ENCODE data around the gene FAS.

GRCh38 chr10:89030791-89031190 lies 40.2 kb downstream of the FAS start:
- TF ChIP-seq POLR2A (IDR thresholded peaks at IDR 0.05): no peak
- TF ChIP-seq, protein P1, sequence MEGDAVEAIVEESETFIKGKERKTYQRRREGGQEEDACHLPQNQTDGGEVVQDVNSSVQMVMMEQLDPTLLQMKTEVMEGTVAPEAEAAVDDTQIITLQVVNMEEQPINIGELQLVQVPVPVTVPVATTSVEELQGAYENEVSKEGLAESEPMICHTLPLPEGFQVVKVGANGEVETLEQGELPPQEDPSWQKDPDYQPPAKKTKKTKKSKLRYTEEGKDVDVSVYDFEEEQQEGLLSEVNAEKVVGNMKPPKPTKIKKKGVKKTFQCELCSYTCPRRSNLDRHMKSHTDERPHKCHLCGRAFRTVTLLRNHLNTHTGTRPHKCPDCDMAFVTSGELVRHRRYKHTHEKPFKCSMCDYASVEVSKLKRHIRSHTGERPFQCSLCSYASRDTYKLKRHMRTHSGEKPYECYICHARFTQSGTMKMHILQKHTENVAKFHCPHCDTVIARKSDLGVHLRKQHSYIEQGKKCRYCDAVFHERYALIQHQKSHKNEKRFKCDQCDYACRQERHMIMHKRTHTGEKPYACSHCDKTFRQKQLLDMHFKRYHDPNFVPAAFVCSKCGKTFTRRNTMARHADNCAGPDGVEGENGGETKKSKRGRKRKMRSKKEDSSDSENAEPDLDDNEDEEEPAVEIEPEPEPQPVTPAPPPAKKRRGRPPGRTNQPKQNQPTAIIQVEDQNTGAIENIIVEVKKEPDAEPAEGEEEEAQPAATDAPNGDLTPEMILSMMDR (IDR thresholded peaks at IDR 0.05): no peak

Data from heart left ventricle (tissue), 13 donors.